Activated T-helper 2 cell treated with anti-CD3 and anti-CD28 coated beads, Interferon-gamma antibody, Interleukin-2, Interleukin-4, amounts not matched to agents 10 μg/mL and 5 μg/mL and 100 μg/mL, durations not matched to agents 14 hours and 24 hours and 36 hours (primary cell): ENCODE results near the gene ESPNL. TPM values are rescaled to one million over a fixed set of nuclear protein-coding genes. Genes with fewer than 3 reads are reported as not detected.

ENCODE experiments used
- DNase-seq: peaks from one replicate; pipeline ENCODE4 v3.0.0; 2021; ENCODE audit warnings: low spot score
- H3K27ac Mint-ChIP-seq: one replicate; pipeline ENCODE4 v1.8.0; 2021; ENCODE audit warnings: mixed read lengths
- H3K27me3 Mint-ChIP-seq: one replicate; pipeline ENCODE4 v1.8.0; 2021; ENCODE audit warnings: low read depth, mixed read lengths
- H3K36me3 Mint-ChIP-seq: one replicate; pipeline ENCODE4 v1.8.0; 2021; ENCODE audit warnings: low read depth, mixed read lengths
- H3K4me1 Mint-ChIP-seq: one replicate; pipeline ENCODE4 v1.8.0; 2021; ENCODE audit warnings: low read depth, mixed read lengths
- H3K4me3 Mint-ChIP-seq: one replicate; pipeline ENCODE4 v1.8.0; 2021; ENCODE audit warnings: low read depth, mild to moderate bottlenecking, moderate library complexity, mixed read lengths
- H3K9me3 Mint-ChIP-seq: one replicate; pipeline ENCODE4 v1.8.0; 2021; ENCODE audit warnings: mixed read lengths
- intact Hi-C: fragments of 100-400 bp; cut with micrococcal nuclease; formaldehyde crosslinking; loops from one replicate; pipeline ENCODE4 v1.15.1; 2023
- total RNA-seq: library from RNA; stranded (reverse); gene quantifications from 2 replicates; pipeline ENCODE4 v1.2.3, GENCODE V29; 2022

Gene ESPNL
- total RNA-seq, 1 donor from 2014 or later = 0.07 TPM

DNA sequence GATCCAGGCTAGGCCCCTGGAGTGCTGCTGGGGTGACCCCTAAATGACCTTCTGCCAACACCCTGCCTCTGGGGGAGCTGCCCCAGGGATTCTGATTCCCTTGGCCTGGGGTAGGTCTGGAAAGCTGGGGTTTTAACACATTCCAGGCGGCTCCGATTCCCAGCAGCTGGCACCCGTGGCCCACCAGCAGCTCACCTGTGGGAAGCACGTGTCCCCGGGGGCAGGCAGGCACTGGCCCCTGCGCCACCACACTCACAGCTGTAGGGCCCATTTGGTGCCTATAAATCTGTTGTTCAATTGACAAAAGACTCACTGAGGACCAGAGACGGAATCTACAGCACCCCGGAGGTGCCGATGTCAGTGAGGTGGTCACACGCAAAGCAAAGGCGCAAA, 34.2 kb downstream of the ESPNL start:
- DNase-seq = no peak
- intact Hi-C loops = no loop called here
- no peaks in the 10 kb centered on the region for H3K4me1 Mint-ChIP-seq
- H3K4me3 Mint-ChIP-seq = no peak overlapping the region
- no peaks in the 10 kb centered on the region for H3K36me3 Mint-ChIP-seq
- no peak overlapping the region for H3K27ac Mint-ChIP-seq
- no peaks in the 10 kb centered on the region for H3K27me3 Mint-ChIP-seq
- no peaks in the 10 kb centered on the region for H3K9me3 Mint-ChIP-seq

GRCh38 chr2:238135601-238136150, 35.5 kb downstream of the ESPNL start:
- Mint-ChIP-seq H3K4me1 (no peaks in the 10 kb centered on the region), H3K36me3 (no peaks in the 10 kb centered on the region), H3K9me3 (no peaks in the 10 kb centered on the region), H3K27ac (no peak overlapping the region), H3K27me3 (no peaks in the 10 kb centered on the region), H3K4me3 (no peak overlapping the region)
- DNase-seq = no peak
- intact Hi-C loops = no loop called here

- no peak for DNase-seq
- Mint-ChIP-seq H3K27ac (no peak overlapping the region), H3K4me3 (no peak overlapping the region), H3K9me3 (no peaks in the 10 kb centered on the region), H3K36me3 (no peaks in the 10 kb centered on the region), H3K4me1 (no peaks in the 10 kb centered on the region), H3K27me3 (no peaks in the 10 kb centered on the region)
- intact Hi-C loops = no loop called here
Observed at GRCh38 chr2:238136820-238137537, 36.8 kb downstream of the ESPNL start.

- DNase-seq = no peak
- H3K36me3 Mint-ChIP-seq = no peaks in the 10 kb centered on the region
- no peaks in the 10 kb centered on the region for H3K27me3 Mint-ChIP-seq
- intact Hi-C loops = no loop called here
- H3K27ac Mint-ChIP-seq = no peak overlapping the region
- no peak overlapping the region for H3K4me3 Mint-ChIP-seq
- H3K4me1 Mint-ChIP-seq = no peaks in the 10 kb centered on the region
- H3K9me3 Mint-ChIP-seq = no peaks in the 10 kb centered on the region
Observed at GRCh38 chr2:238137885-238138284, 37.7 kb downstream of the ESPNL start.

- H3K4me3 Mint-ChIP-seq = no peak within 1 kb of the TSS
- DNase-seq = no peak
- intact Hi-C loops = no loop called here
- no peaks in the 10 kb centered on the region for H3K4me1 Mint-ChIP-seq
- no peak within 1 kb of the TSS for H3K27ac Mint-ChIP-seq
- H3K27me3 Mint-ChIP-seq = no peaks in the 10 kb centered on the region
- H3K9me3 Mint-ChIP-seq = no peaks in the 10 kb centered on the region
- no peaks in the 10 kb centered on the region for H3K36me3 Mint-ChIP-seq
Observed at GRCh38 chr2:238138331-238139195, 38.4 kb downstream of the ESPNL start, which contains the start of gene KLHL30. Gene KLHL30, plus strand, starts transcription at chr2:238138668. Its CDS starts 2,087 bp downstream, at chr2:238140755.

GRCh38 chr2:238139196-238140039, 39.3 kb downstream of the ESPNL start:
- Mint-ChIP-seq H3K4me1 (no peaks in the 10 kb centered on the region), H3K36me3 (no peaks in the 10 kb centered on the region), H3K27me3 (no peaks in the 10 kb centered on the region), H3K9me3 (no peaks in the 10 kb centered on the region), H3K4me3 (no peak overlapping the region), H3K27ac (no peak overlapping the region)
- DNase-seq = no peak
- intact Hi-C loops = no loop called here

DNA sequence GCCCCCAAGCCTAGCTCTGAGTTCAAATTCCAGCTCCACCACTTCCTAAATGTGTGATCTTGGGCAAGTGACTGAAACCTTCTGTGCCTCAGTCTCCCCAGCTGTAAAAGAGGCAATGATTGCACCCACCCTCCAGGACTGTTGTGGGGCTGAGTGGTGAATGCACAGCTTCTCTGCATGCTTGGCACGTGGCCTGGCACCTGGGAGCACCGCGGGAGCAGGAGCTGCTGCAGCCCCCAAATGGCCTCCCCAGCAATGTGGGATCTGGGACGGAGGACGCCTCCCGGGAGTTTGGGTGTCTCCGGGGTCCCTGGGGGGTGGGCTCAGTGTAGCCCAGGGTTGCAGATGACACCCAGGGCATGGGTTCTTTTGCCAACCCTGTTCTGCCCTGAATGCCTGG, 39.9 kb downstream of the ESPNL start:
- intact Hi-C loops = no loop called here
- H3K36me3 Mint-ChIP-seq = no peaks in the 10 kb centered on the region
- no peak overlapping the region for H3K27ac Mint-ChIP-seq
- DNase-seq = no peak
- H3K4me3 Mint-ChIP-seq = no peak overlapping the region
- H3K9me3 Mint-ChIP-seq = no peaks in the 10 kb centered on the region
- no peaks in the 10 kb centered on the region for H3K4me1 Mint-ChIP-seq
- H3K27me3 Mint-ChIP-seq = no peaks in the 10 kb centered on the region

GRCh38 chr2:238140721-238141540, 40.8 kb downstream of the ESPNL start:
- no peak overlapping the region for H3K27ac Mint-ChIP-seq
- H3K27me3 Mint-ChIP-seq = no peaks in the 10 kb centered on the region
- intact Hi-C loops = no loop called here
- H3K4me1 Mint-ChIP-seq = no peaks in the 10 kb centered on the region
- no peak overlapping the region for H3K4me3 Mint-ChIP-seq
- H3K9me3 Mint-ChIP-seq = no peaks in the 10 kb centered on the region
- no peaks in the 10 kb centered on the region for H3K36me3 Mint-ChIP-seq
- DNase-seq = no peak

GRCh38 chr2:238141541-238142318, 41.6 kb downstream of the ESPNL start:
- no peaks in the 10 kb centered on the region for H3K4me1 Mint-ChIP-seq
- H3K36me3 Mint-ChIP-seq = no peaks in the 10 kb centered on the region
- H3K9me3 Mint-ChIP-seq = no peaks in the 10 kb centered on the region
- no peaks in the 10 kb centered on the region for H3K27me3 Mint-ChIP-seq
- no peak overlapping the region for H3K27ac Mint-ChIP-seq
- no peak for DNase-seq
- intact Hi-C loops = no loop called here
- no peak overlapping the region for H3K4me3 Mint-ChIP-seq

DNA sequence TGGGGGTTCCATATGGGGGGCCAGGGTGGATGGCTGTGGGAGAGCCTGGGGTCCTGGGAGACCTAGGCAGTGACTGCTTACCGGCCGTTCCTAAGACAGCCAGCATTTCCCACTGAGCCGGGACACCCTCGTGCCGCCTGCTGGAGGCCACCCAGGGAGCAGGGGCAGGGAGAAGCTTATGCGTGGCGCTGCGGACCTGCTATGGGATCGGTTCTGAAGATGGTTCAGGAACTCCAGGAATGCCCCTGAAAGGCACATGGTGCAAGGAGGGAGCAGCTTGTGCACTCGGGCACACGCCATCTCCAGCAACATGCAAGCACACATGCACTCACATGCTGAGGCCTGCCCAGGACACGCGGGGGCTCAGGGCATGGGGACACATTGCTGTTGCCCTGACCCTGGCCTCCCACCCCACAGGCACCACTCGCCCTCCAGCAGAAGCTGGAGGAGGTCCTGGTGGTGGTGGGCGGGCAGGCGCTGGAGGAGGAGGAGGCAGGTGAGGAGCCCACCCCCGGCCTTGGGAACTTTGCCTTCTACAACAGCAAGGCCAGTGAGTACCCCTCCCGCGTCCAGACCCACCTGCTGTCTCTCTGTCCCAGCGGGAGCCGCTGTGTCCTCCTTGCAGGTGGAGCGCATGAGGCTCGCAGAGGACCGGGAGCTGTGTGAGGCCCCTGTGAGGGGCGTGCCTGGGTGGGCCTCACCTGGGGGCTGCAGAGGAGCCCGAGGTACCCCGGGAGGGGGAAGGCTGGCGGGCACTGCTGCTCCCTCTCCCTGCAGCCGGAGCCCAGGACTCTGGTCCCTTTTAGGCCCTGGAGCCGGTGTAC, 42.5 kb downstream of the ESPNL start:
- Mint-ChIP-seq H3K27ac (no peak overlapping the region), H3K4me1 (no peaks in the 10 kb centered on the region)
- intact Hi-C loops = no loop called here

More for the DNA sequence above, 42.5 kb downstream of the ESPNL start:
- Mint-ChIP-seq H3K36me3 (no peaks in the 10 kb centered on the region), H3K27me3 (no peaks in the 10 kb centered on the region), H3K4me3 (no peak overlapping the region), H3K9me3 (no peaks in the 10 kb centered on the region)
- DNase-seq = no peak
